ENCODE data around the gene SLC9A9.

SLC9A9 gene

DNA sequence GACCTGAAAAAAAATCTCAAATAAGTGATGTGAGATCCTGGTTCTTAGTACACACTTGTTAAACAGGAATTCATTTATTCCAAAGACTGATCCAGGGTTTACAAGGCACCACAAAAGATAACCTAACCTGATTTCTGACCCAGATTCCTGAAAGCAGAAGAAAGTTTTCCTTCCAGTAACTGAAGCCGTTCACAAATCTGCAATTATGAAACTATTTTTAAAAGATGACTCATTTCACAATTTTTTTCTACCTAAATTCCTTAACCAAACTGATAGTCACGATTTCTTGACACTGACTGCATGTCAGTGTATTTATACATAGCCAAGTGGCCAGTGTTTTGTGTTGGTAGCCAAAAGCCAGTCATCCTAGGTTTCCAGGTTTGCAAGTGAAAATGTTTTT is 17.1 kb downstream of the SLC9A9 start:
- Histone ChIP-seq H3K27ac (replicated peaks) (no peak overlapping the region), H3K4me3 (replicated peaks; ENCODE audit: insufficient read depth, low read length) (no peak overlapping the region), H3K27me3 (ENCODE audit: insufficient read depth, poor library complexity, severe bottlenecking) (no peaks in the 10 kb centered on the region)
- no peak for TF ChIP-seq SPI1 (IDR thresholded peaks at IDR 0.05; ENCODE audit: borderline replicate concordance, low read depth)
- TF ChIP-seq, protein P1, sequence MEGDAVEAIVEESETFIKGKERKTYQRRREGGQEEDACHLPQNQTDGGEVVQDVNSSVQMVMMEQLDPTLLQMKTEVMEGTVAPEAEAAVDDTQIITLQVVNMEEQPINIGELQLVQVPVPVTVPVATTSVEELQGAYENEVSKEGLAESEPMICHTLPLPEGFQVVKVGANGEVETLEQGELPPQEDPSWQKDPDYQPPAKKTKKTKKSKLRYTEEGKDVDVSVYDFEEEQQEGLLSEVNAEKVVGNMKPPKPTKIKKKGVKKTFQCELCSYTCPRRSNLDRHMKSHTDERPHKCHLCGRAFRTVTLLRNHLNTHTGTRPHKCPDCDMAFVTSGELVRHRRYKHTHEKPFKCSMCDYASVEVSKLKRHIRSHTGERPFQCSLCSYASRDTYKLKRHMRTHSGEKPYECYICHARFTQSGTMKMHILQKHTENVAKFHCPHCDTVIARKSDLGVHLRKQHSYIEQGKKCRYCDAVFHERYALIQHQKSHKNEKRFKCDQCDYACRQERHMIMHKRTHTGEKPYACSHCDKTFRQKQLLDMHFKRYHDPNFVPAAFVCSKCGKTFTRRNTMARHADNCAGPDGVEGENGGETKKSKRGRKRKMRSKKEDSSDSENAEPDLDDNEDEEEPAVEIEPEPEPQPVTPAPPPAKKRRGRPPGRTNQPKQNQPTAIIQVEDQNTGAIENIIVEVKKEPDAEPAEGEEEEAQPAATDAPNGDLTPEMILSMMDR (IDR thresholded peaks at IDR 0.05; ENCODE audit: insufficient read depth, low read length): no peak
- TF ChIP-seq GABPA (IDR thresholded peaks at IDR 0.05; ENCODE audit: low read depth): no peak
- TF ChIP-seq, protein P2, sequence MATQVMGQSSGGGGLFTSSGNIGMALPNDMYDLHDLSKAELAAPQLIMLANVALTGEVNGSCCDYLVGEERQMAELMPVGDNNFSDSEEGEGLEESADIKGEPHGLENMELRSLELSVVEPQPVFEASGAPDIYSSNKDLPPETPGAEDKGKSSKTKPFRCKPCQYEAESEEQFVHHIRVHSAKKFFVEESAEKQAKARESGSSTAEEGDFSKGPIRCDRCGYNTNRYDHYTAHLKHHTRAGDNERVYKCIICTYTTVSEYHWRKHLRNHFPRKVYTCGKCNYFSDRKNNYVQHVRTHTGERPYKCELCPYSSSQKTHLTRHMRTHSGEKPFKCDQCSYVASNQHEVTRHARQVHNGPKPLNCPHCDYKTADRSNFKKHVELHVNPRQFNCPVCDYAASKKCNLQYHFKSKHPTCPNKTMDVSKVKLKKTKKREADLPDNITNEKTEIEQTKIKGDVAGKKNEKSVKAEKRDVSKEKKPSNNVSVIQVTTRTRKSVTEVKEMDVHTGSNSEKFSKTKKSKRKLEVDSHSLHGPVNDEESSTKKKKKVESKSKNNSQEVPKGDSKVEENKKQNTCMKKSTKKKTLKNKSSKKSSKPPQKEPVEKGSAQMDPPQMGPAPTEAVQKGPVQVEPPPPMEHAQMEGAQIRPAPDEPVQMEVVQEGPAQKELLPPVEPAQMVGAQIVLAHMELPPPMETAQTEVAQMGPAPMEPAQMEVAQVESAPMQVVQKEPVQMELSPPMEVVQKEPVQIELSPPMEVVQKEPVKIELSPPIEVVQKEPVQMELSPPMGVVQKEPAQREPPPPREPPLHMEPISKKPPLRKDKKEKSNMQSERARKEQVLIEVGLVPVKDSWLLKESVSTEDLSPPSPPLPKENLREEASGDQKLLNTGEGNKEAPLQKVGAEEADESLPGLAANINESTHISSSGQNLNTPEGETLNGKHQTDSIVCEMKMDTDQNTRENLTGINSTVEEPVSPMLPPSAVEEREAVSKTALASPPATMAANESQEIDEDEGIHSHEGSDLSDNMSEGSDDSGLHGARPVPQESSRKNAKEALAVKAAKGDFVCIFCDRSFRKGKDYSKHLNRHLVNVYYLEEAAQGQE (IDR thresholded peaks at IDR 0.05; ENCODE audit: insufficient replicate concordance, low read depth): no peak
- TF ChIP-seq POLR2AphosphoS5 (IDR thresholded peaks at IDR 0.05; ENCODE audit: low read depth): no peak
- no peak for DNase-seq (ENCODE audit: low read depth in 1 of 2, low spot score in 1 of 2)

DNA sequence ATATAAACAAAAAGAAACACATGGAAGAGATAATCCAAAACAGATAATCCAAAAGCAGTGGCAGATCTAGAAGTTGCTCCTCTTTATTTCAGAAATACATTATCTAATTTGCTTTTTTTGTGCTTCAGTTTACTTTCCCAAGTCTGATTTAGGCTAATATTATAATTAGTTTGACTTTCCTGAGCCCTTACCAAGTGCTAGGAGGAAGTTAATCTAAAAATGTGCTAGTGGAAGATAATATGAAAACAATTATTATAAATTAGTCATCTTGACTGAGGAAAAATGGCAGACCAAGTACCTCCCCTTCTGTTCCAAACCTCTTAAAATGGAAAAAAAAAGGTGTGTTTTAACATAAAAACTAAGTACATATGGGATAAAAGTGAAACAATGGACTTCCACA is 17.5 kb downstream of the SLC9A9 start:
- H3K27ac ChIP-seq (replicated peaks): no peak overlapping the region
- no peak overlapping the region for H3K4me3 ChIP-seq (replicated peaks; ENCODE audit: insufficient read depth, low read length)

GRCh38 chr3:143830063-143830462 is 18.2 kb downstream of the SLC9A9 start:
- Histone ChIP-seq H3K27ac (replicated peaks) (no peak overlapping the region), H3K4me3 (replicated peaks; ENCODE audit: insufficient read depth, low read length) (no peak overlapping the region), H3K27me3 (ENCODE audit: insufficient read depth, poor library complexity, severe bottlenecking) (no peaks in the 10 kb centered on the region)
- DNase-seq (ENCODE audit: low read depth in 1 of 2, low spot score in 1 of 2): no peak
- TF ChIP-seq GABPA (IDR thresholded peaks at IDR 0.05; ENCODE audit: low read depth): no peak
- TF ChIP-seq POLR2AphosphoS5 (IDR thresholded peaks at IDR 0.05; ENCODE audit: low read depth): no peak
- no peak for TF ChIP-seq SPI1 (IDR thresholded peaks at IDR 0.05; ENCODE audit: borderline replicate concordance, low read depth)

More for the DNA sequence above, 17.5 kb downstream of the SLC9A9 start:
- no peak for DNase-seq (ENCODE audit: low read depth in 1 of 2, low spot score in 1 of 2)
- H3K27me3 ChIP-seq (ENCODE audit: insufficient read depth, poor library complexity, severe bottlenecking): no peaks in the 10 kb centered on the region
- TF ChIP-seq GABPA (IDR thresholded peaks at IDR 0.05; ENCODE audit: low read depth) (no peak), SPI1 (IDR thresholded peaks at IDR 0.05; ENCODE audit: borderline replicate concordance, low read depth) (no peak), POLR2AphosphoS5 (IDR thresholded peaks at IDR 0.05; ENCODE audit: low read depth) (no peak)
- TF ChIP-seq, protein P2 (IDR thresholded peaks at IDR 0.05; ENCODE audit: insufficient replicate concordance, low read depth): no peak
- TF ChIP-seq, protein P1 (IDR thresholded peaks at IDR 0.05; ENCODE audit: insufficient read depth, low read length): no peak

DNA sequence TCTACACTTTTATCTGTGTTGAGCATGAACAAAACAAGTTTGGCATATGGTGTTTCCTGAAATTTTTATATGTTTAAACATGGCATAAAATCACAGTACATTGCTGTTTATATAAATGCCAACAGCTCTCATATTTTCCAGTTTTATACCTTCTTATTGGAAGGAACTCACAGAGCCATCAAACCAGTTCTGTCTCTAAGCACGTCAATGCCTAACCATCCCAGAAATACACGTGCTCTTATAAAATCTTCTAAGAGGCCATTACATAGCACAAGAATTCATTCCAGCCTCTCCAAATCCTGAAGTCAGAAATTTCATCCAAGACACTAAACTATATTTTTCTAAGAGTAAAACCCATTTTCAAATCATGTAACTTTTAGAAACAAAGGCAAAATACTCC is 20.8 kb downstream of the SLC9A9 start:
- Histone ChIP-seq H3K4me3 (replicated peaks; ENCODE audit: insufficient read depth, low read length) (no peak overlapping the region), H3K27me3 (ENCODE audit: insufficient read depth, poor library complexity, severe bottlenecking) (no peaks in the 10 kb centered on the region), H3K27ac (replicated peaks) (no peak overlapping the region)
- TF ChIP-seq GABPA (IDR thresholded peaks at IDR 0.05; ENCODE audit: low read depth) (no peak), POLR2AphosphoS5 (IDR thresholded peaks at IDR 0.05; ENCODE audit: low read depth) (no peak), SPI1 (IDR thresholded peaks at IDR 0.05; ENCODE audit: borderline replicate concordance, low read depth) (no peak)
- TF ChIP-seq, protein P1 (IDR thresholded peaks at IDR 0.05; ENCODE audit: insufficient read depth, low read length): no peak
- TF ChIP-seq, protein P2 (IDR thresholded peaks at IDR 0.05; ENCODE audit: insufficient replicate concordance, low read depth): no peak
- no peak for DNase-seq (ENCODE audit: low read depth in 1 of 2, low spot score in 1 of 2)

Data from HL-60 (cell line).